Fibroblast of lung (primary cell): ENCODE data around the gene PDIA2.

ENCODE experiments used
- EZH2 ChIP-seq: IDR thresholded peaks from 2 replicates; pipeline ENCODE4 v1.5.1; 2012; ENCODE audit warnings: low read length, control low read depth, mild to moderate bottlenecking; ENCODE audit errors: missing control alignments
- TF ChIP-seq, protein P1 (sequence below), 2 donors: IDR thresholded peaks in 1 of 2; conservative IDR thresholded peaks in 1 of 2; 1 replicate in 1 of 2; 2 replicates in 1 of 2; pipeline ENCODE4 v1.5.1; 2011 to 2012; ENCODE audit warnings: low read length in 2 of 2, control low read depth in 1 of 2, inconsistent platforms in 1 of 2, low read depth in 1 of 2, mild to moderate bottlenecking in 1 of 2

DNA sequence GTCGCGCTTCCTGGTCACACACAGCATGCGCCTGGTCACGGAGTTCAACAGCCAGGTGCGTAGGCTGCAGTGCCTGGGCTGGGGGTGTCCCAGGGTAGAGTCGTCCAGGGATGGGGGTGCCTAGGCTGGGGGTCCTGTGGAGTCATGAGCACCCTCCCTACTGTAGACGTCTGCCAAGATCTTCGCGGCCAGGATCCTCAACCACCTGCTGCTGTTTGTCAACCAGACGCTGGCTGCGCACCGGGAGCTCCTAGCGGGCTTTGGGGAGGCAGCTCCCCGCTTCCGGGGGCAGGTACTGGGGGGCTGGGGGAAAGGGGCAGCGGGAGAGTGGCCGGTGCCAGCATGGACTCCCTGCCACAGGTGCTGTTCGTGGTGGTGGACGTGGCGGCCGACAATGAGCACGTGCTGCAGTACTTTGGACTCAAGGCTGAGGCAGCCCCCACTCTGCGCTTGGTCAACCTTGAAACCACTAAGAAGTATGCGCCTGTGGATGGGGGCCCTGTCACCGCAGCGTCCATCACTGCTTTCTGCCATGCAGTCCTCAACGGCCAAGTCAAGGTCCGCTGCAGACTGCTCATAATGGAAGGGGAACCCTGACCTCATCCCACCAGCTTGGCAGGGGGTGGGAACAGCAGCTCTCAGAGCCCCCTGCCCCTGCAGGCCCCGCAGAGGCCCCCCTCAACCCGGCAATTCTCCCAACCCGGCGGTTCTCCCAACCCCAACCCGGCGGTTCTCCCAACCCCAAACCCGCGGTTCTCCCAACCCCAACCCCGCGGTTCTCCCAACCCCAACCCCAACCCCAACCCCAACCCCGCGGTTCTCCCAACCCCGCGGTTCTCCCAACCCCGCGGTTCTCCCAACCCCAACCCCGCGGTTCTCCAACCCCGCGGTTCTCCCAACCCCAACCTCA is 2.4 kb downstream of the PDIA2 start:
- TF ChIP-seq, protein P1, sequence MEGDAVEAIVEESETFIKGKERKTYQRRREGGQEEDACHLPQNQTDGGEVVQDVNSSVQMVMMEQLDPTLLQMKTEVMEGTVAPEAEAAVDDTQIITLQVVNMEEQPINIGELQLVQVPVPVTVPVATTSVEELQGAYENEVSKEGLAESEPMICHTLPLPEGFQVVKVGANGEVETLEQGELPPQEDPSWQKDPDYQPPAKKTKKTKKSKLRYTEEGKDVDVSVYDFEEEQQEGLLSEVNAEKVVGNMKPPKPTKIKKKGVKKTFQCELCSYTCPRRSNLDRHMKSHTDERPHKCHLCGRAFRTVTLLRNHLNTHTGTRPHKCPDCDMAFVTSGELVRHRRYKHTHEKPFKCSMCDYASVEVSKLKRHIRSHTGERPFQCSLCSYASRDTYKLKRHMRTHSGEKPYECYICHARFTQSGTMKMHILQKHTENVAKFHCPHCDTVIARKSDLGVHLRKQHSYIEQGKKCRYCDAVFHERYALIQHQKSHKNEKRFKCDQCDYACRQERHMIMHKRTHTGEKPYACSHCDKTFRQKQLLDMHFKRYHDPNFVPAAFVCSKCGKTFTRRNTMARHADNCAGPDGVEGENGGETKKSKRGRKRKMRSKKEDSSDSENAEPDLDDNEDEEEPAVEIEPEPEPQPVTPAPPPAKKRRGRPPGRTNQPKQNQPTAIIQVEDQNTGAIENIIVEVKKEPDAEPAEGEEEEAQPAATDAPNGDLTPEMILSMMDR (conservative IDR thresholded peaks at IDR 0.05 in 1 of 2, IDR thresholded peaks at IDR 0.05 in 1 of 2; ENCODE audit: low read depth in 1 of 2, low read length in 2 of 2): no peak
- TF ChIP-seq EZH2: no peak
